Tibial nerve (tissue), 4 donors: ENCODE measurements around the gene LRRC49.
A peak's percentile ranks its signal among the peaks of the same experiment; 100 is the strongest.

Source experiments
- CTCF ChIP-seq, 5 experiments: fragments of 200-600 bp in 3 of 5; fragments of 450-650 bp in 2 of 5; sonication (generic) in 3 of 5; IDR thresholded peaks; one replicate each; pipeline ENCODE4 v1.5.1; 2016 to 2019; ENCODE audit warnings: antibody characterized with exemption in 5 of 5, mild to moderate bottlenecking in 3 of 5, moderate library complexity in 2 of 5
- EP300 ChIP-seq, 2 donors: sonication (generic); formaldehyde crosslinking; IDR thresholded peaks; one replicate each; pipeline ENCODE4 v1.6.1; 2017; ENCODE audit warnings: antibody characterized with exemption in 2 of 2, mild to moderate bottlenecking in 1 of 2
- POLR2A ChIP-seq, 2 donors: fragments of 450-650 bp; IDR thresholded peaks; one replicate each; pipeline ENCODE4 v1.6.1; 2017; ENCODE audit warnings: antibody characterized with exemption in 2 of 2, mild to moderate bottlenecking in 2 of 2, moderate library complexity in 2 of 2

GRCh38 chr15:70856884-70857561 lies 35.6 kb upstream of the LRRC49 start:
- TF ChIP-seq POLR2A (IDR thresholded peaks at IDR 0.05) (peak in 1 of 2 donors; percentile 4), CTCF (IDR thresholded peaks at IDR 0.05) (no peak), EP300 (IDR thresholded peaks at IDR 0.05) (peak; percentile 56 to 90)
